Endothelial cell of umbilical vein (primary cell): ENCODE results near the gene LRP11.

Experiments
- CTCF ChIP-seq, 2 donors: IDR thresholded peaks; 1 replicate in 1 of 2; 2 replicates in 1 of 2; pipeline ENCODE4 v1.5.1; 2011; ENCODE audit warnings: low read length in 2 of 2, mild to moderate bottlenecking in 2 of 2, moderate library complexity in 2 of 2, control low read depth in 1 of 2, inconsistent platforms in 1 of 2, low read depth in 1 of 2; ENCODE audit not compliant: insufficient read depth in 1 of 2; ENCODE audit errors: extremely low read depth in 1 of 2
- EZH2 ChIP-seq: IDR thresholded peaks from 2 replicates; pipeline ENCODE4 v1.6.1; 2012; ENCODE audit warnings: borderline replicate concordance, low read depth, mild to moderate bottlenecking, moderate library complexity, low read length, inconsistent platforms; ENCODE audit not compliant: severe bottlenecking
- FOS ChIP-seq: IDR thresholded peaks from 2 replicates; pipeline ENCODE4 v1.6.1; 2011; ENCODE audit warnings: mild to moderate bottlenecking, low read length, moderate library complexity, borderline replicate concordance; ENCODE audit not compliant: insufficient read depth
- GATA2 ChIP-seq: IDR thresholded peaks from 2 replicates; pipeline ENCODE4 v1.7.0; 2011; ENCODE audit warnings: low read depth, mild to moderate bottlenecking, moderate library complexity, mixed read lengths, low read length; ENCODE audit not compliant: insufficient read length, insufficient read depth
- JUN ChIP-seq: IDR thresholded peaks from 2 replicates; pipeline ENCODE4 v1.6.1; 2011; ENCODE audit warnings: borderline replicate concordance, low read depth; ENCODE audit not compliant: insufficient read length, insufficient read depth
- MAX ChIP-seq: IDR thresholded peaks from 2 replicates; pipeline ENCODE4 v1.6.1; 2011; ENCODE audit not compliant: insufficient read depth, insufficient read length
- MYC ChIP-seq: IDR thresholded peaks from one replicate; pipeline ENCODE4 v1.6.1; 2011; ENCODE audit warnings: mild to moderate bottlenecking, low read depth, low read length
- POLR2A ChIP-seq: IDR thresholded peaks from 2 replicates; pipeline ENCODE4 v1.6.1; 2012; ENCODE audit warnings: low read depth, mild to moderate bottlenecking, control low read depth, low read length
- POLR2AphosphoS5 ChIP-seq: IDR thresholded peaks from 2 replicates; pipeline ENCODE4 v1.6.1; 2012; ENCODE audit warnings: low read depth, mild to moderate bottlenecking, control low read depth, low read length, moderate library complexity; ENCODE audit not compliant: insufficient read depth

DNA sequence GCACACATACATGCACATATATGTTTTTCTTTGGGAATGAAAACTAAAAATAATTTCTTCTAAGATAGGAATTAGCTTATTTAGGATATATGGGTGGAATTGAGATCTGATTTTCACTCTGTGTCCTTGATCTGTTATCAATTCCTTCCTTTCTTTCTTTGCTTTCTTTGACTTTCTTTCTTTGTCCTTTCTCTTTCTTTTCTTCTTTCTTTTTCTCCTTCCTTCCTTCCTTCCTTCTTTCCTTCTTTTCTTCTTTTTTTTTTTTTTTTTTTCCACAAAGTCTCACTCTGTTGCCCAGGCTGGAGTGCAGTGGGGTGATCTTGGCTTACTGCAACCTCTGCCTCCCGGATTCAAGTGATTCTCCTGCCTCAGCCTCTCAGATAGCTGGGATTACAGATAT is 86.5 kb downstream of the LRP11 start:
- TF ChIP-seq CTCF (IDR thresholded peaks at IDR 0.05; ENCODE audit: extremely low read depth in 1 of 2, insufficient read depth in 1 of 2, low read depth in 1 of 2, low read length in 2 of 2) = no peak
- no peak for TF ChIP-seq POLR2AphosphoS5
- no peak for TF ChIP-seq EZH2
- TF ChIP-seq POLR2A = no peak
- no peak for TF ChIP-seq MAX
- no peak for TF ChIP-seq JUN
- no peak for TF ChIP-seq FOS
- no peak for TF ChIP-seq MYC
- no peak for TF ChIP-seq GATA2
